C4-2B (cell line): Measurements from ENCODE around the gene DCTN3.
"Not testable (repeated sequence)": the region's sequence is repeated elsewhere in the genome, so short reads cannot be mapped to it uniquely, and the experiment has no call there.

Source experiments
- H3K27ac ChIP-seq: fragments of 450-650 bp; 2 replicates; pipeline ENCODE4 v1.5.1; 2017
- CTCF ChIP-seq: fragments of 450-650 bp; conservative IDR thresholded peaks from 2 replicates; pipeline ENCODE4 v1.5.1; 2017; ENCODE audit warnings: mild to moderate bottlenecking
- ZFX ChIP-seq: fragments of 450-650 bp; IDR thresholded peaks from 2 replicates; pipeline ENCODE4 v1.6.1; 2017

DCTN3 gene

GRCh38 chr9:34646211-34647083 lies 26.2 kb upstream of the DCTN3 start, which contains the start of gene GALT:
TSS of gene GALT (plus strand) at chr9:34646675. CDS start at chr9:34646705, 30 bp downstream.
- TF ChIP-seq ZFX (peak; percentile 90), CTCF (peak; percentile 79)
- H3K27ac ChIP-seq, result peak within 1 kb of the TSS; percentile 86

GRCh38 chr9:34644766-34645314 lies 24.5 kb upstream of the DCTN3 start:
- no peak for TF ChIP-seq CTCF
- no peak for TF ChIP-seq ZFX
- no peak overlapping the region for H3K27ac ChIP-seq

- H3K27ac ChIP-seq, result no peak overlapping the region
Measured at GRCh38 chr9:34642679-34643078, 22.4 kb upstream of the DCTN3 start.

GRCh38 chr9:34639322-34639721 lies 19.0 kb upstream of the DCTN3 start:
- H3K27ac ChIP-seq, result not testable (repeated sequence)

More at GRCh38 chr9:34642679-34643078, 22.4 kb upstream of the DCTN3 start:
- TF ChIP-seq CTCF (no peak), ZFX (no peak)

- H3K27ac ChIP-seq, result peak overlapping the region; percentile 95
- TF ChIP-seq CTCF (no peak), ZFX (no peak)
Measured at GRCh38 chr9:34638138-34638445, 17.8 kb upstream of the DCTN3 start.

- peak within 1 kb of the TSS; percentile 95 for H3K27ac ChIP-seq
- TF ChIP-seq ZFX (peak; percentile 94), CTCF (no peak; the same call in 1 of the 2 replicates)
Measured at GRCh38 chr9:34637356-34638137, 17.3 kb upstream of the DCTN3 start, which contains the start of gene SIGMAR1. TSS of gene SIGMAR1 (minus strand) at chr9:34637787. CDS start at chr9:34637697, 90 bp downstream.

- no peak for TF ChIP-seq ZFX
- no peak for TF ChIP-seq CTCF
Measured at GRCh38 chr9:34636791-34637355, 16.6 kb upstream of the DCTN3 start.

More at GRCh38 chr9:34636791-34637355, 16.6 kb upstream of the DCTN3 start:
- H3K27ac ChIP-seq, result peak overlapping the region; percentile 95
